Epithelial cell of esophagus (primary cell): ENCODE measurements around the gene NID2.

Experiments used
- DNase-seq: peaks from one replicate; pipeline ENCODE4 v3.0.0; 2010; ENCODE audit warnings: low read depth
- H3K4me3 ChIP-seq: 2 replicates; pipeline ENCODE4 v1.5.1; 2011; ENCODE audit warnings: mild to moderate bottlenecking, low read length, control low read depth
- CTCF ChIP-seq: IDR thresholded peaks from 2 replicates; pipeline ENCODE4 v1.5.1; 2011; ENCODE audit warnings: low read depth, mild to moderate bottlenecking, low read length, control low read depth, inconsistent platforms; ENCODE audit not compliant: insufficient read depth; ENCODE audit errors: missing control alignments

Gene NID2

GRCh38 chr14:52058341-52058740, 10.5 kb downstream of the NID2 start:
- DNase-seq, result no peak
- no peak overlapping the region for H3K4me3 ChIP-seq

GRCh38 chr14:52055167-52055566, 13.7 kb downstream of the NID2 start:
- no peak for TF ChIP-seq CTCF
- no peak for DNase-seq

More at GRCh38 chr14:52058341-52058740, 10.5 kb downstream of the NID2 start:
- no peak for TF ChIP-seq CTCF

GRCh38 chr14:52054678-52055077, 14.2 kb downstream of the NID2 start:
- no peak for DNase-seq
- no peak overlapping the region for H3K4me3 ChIP-seq
- no peak for TF ChIP-seq CTCF

More at GRCh38 chr14:52055167-52055566, 13.7 kb downstream of the NID2 start:
- no peak overlapping the region for H3K4me3 ChIP-seq

GRCh38 chr14:52053044-52053443, 15.8 kb downstream of the NID2 start:
- no peak overlapping the region for H3K4me3 ChIP-seq
- TF ChIP-seq CTCF, result no peak
- no peak for DNase-seq

- H3K4me3 ChIP-seq, result no peak overlapping the region
- no peak for TF ChIP-seq CTCF
- DNase-seq, result peak; percentile 54
Observed at GRCh38 chr14:52052288-52052943, 16.4 kb downstream of the NID2 start.

- no peak overlapping the region for H3K4me3 ChIP-seq
- TF ChIP-seq CTCF, result no peak
- no peak for DNase-seq
Observed at GRCh38 chr14:52051871-52052270, 17.0 kb downstream of the NID2 start.

- no peak for DNase-seq
- no peak overlapping the region for H3K4me3 ChIP-seq
- TF ChIP-seq CTCF, result no peak
Observed at GRCh38 chr14:52051251-52051650, 17.6 kb downstream of the NID2 start.
